Globus pallidus (tissue), 1 donor: ENCODE results near the gene APLF.
A peak's percentile ranks its signal among the peaks of the same experiment; 100 is the strongest.
"Not testable (repeated sequence)": the region's sequence is repeated elsewhere in the genome, so short reads cannot be mapped to it uniquely, and the experiment has no call there.

Experiments
- DNase-seq: peaks from one replicate; pipeline ENCODE4 v3.0.0-alpha.2; 2015; ENCODE audit warnings: low spot score

APLF gene

GRCh38 chr2:68579689-68580088 lies 112.3 kb downstream of the APLF start:
- no peak for DNase-seq

- DNase-seq, result no peak
Measured at GRCh38 chr2:68588589-68588988, 121.2 kb downstream of the APLF start.

- no peak for DNase-seq
Measured at GRCh38 chr2:68589963-68590362, 122.6 kb downstream of the APLF start.

GRCh38 chr2:68590702-68591101 lies 123.3 kb downstream of the APLF start:
- no peak for DNase-seq

GRCh38 chr2:68591225-68591624 lies 123.8 kb downstream of the APLF start:
- no peak for DNase-seq

GRCh38 chr2:68594041-68594440 lies 126.7 kb downstream of the APLF start:
- no peak for DNase-seq

- DNase-seq, result peak; percentile 1
Measured at GRCh38 chr2:68594674-68595492, 127.5 kb downstream of the APLF start.

GRCh38 chr2:68595493-68595785 lies 128.1 kb downstream of the APLF start:
- DNase-seq, result not testable (repeated sequence)

GRCh38 chr2:68600495-68600894 lies 133.1 kb downstream of the APLF start:
- DNase-seq, result not testable (repeated sequence)

- DNase-seq, result no peak
Measured at GRCh38 chr2:68603059-68603458, 135.7 kb downstream of the APLF start.

- no peak for DNase-seq
Measured at GRCh38 chr2:68604077-68604476, 136.7 kb downstream of the APLF start.

GRCh38 chr2:68605939-68606338 lies 138.6 kb downstream of the APLF start:
- no peak for DNase-seq

- no peak for DNase-seq
Measured at GRCh38 chr2:68606759-68607158, 139.4 kb downstream of the APLF start.

GRCh38 chr2:68607837-68608236 lies 140.5 kb downstream of the APLF start:
- DNase-seq, result no peak

GRCh38 chr2:68612765-68613519 lies 145.6 kb downstream of the APLF start:
- no peak for DNase-seq

- DNase-seq, result no peak
Measured at GRCh38 chr2:68620772-68621171, 153.4 kb downstream of the APLF start.

GRCh38 chr2:68623820-68624219 lies 156.4 kb downstream of the APLF start:
- no peak for DNase-seq

- DNase-seq, result no peak
Measured at GRCh38 chr2:68627615-68628014, 160.2 kb downstream of the APLF start.
